HG03175 (cell line): ENCODE measurements around the gene NAPSA.
"Not testable (repeated sequence)": the region's sequence is repeated elsewhere in the genome, so short reads cannot be mapped to it uniquely, and the experiment has no call there.

Experiments
- ATAC-seq: cut with Tn5 transposase; IDR thresholded peaks from one replicate; pipeline ENCODE4 v1.9.1; 2021; ENCODE audit warnings: mild to moderate bottlenecking, moderate library complexity; ENCODE audit not compliant: unreplicated experiment

The NAPSA gene

DNA sequence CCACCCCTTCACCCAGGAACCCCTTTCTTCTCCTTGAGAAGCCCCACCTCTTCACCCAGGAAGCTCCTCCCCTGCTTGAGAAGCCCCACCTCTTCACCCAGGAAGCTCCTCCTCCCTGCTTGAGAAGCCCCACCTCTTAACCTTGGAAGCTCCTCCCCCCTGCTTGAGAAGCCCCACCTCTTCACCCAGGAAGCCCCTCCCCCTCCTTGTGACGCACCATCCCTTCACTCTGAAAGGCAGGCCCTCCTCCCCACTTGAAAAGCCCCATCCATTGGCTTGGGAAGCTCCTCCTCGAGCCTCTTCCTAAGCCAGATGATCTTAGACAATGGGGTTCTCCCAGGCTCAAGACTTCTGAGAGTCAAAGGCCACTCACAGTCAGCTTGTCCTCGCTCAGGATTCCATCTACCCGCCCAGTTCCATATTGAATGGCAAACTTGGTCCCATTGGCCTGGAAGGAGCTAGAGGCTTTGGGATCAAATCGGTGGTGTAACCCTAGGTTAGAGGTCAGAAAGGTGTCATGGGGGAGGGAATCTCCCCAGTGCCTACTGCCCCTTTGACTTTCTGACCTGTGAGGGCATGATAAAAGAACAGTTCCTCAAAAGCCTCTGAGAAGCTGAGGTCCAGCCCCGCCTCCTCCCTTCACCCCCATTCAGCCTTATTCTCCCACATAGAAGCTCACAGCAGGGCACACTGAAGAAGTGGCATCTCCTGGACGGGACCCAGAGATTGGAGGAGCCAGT is 4.0 kb downstream of the NAPSA start:
- ATAC-seq: no peak

DNA sequence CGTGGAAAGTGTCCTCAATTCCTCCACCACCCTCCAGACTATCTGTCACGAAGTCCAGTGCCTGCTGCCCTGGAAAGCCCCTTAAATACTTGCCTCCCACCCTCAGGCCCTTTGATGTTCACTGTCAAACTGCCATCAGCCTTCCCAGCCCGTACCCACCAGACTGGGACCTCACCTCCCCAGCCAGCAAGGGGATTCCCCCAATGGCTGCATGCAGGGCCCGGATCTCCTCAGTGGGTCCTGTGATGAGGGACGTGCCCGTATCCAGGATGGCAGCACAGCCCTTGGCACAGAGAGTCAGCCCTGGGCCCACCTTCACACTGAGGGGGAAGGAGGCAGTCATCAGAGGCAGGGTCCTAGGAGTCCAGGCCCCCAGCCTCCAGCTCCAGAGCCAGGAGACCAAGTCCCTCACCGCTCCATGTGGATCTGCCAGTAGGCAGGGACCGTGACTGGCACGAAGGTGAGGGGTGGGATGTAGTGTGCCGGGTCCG is 6.1 kb downstream of the NAPSA start:
- ATAC-seq: no peak

DNA sequence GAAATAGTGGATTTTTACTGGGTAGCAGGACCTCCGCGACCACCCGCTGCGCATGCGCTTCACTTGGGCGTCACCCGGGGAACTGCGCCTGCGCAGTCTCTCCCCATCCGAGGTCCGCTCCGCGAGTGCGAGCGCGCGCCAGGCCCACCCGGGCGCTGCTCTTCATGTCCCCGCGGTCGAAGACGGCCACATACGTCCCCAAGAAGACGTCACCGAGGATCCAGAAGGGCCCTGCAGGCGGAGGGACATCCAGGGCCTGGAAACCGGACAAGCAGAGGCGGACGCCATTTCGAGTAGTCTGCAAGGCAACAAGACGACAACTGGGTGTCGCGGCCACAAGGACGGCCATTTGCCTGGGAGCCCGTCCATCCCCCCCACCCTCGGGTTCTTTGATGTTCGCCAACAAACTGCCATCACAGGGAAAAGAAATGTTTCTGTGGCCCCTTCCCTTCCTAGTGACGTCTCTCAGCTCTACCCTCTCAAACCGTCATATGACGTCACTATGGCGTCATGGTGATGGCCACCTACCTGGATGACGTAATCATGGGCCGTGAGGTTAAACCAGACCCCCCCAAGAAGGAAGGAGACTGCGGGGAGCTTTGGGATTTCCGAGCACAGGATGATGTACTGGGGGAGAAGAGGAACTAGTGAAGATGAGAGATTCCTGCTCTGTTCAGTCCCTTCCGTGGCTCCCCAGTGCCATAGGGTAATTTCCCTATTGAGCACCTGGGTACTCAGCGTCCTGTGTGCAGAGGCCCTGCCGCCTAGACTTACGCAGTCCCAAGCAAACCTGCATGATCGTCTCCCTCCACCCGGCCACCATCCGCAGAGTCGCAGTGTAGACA is 6.7 kb downstream of the NAPSA start:
- no peak for ATAC-seq

DNA sequence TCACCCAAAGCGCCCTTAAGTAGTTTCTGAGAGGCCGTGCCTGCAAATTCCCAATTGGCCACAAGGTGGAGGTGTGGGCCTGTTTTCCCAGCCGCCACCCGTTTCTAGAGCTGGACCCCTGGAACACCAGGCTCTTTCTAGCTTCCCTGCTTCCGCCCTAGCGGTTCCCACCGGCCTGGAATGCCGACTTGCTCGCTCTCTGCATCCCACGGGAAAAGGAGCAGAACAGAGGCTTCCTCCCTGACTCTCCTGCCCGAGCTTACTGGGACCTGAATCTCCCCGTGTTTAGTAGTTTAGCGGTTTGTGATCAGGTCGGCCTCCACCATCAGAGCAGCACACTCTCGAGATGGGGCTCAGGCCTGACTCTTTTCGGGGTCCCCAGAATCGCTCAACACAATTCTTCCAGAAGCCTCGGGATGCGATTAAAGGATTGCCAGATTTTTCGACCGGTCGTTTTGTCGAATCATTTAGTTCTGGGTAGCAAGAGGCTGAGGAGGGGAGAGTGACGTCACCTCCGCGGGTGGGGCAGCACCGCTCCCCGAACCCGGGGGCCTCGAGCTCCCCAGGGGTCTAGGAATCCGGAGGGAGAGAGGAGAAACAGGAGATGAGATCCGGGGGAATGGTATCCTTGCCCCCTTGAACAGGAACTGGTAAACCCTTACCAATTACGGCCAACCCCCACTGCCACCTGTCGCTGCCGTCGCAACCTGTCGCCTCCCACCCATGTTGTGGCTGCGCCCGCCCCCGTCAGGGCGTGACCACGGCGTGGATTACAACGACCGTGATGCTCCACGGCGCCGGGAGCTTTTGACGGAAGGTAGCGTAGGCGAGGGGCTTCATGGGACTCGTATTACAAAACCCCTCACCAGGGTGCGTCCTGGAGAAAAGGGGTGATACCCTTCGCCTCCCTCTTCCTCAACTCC is 8.0 kb downstream of the NAPSA start:
- ATAC-seq: peak; percentile 61

DNA sequence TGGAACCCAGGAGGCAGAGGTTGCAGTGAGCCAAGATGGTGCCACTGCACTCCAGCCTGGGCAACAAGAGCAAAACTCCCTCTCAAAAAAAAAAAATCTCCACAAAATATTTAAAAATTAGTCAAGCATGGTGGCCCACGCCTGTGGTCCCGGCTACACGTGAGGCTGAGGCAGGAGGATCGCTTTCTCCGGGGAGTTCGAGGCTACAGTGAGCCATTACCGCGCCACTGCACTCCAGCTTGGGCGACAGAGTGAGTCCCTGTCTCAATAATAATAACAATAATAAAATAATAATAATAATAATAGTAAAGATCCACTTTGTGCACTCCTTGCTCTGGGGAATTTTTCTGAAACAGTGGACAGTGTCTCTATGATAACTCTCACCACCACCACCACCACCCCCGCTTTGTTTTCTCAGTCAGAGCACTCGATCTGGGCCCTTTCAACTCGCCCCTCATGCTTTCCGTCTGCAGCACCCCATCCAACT is 8.7 kb downstream of the NAPSA start:
- ATAC-seq: no peak

DNA sequence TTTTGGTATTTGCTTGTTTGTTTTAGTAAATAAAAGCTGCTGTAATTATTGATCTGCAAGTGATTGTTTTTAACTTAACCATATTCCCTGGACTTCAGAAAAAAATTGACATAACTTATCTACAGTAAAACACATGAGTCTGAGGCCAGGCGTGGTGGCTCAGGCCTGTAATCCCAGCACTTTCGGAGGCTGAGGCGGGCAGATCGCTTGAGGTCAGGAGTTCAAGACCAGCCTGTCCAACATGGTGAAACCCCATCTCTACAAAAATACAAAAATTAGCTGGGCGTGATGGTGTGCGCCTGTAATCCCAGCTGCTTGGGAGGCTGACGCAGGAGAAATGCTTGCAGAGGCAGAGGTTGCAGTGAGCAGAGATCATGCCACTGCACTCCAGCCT is 12.0 kb downstream of the NAPSA start:
- ATAC-seq: not testable (repeated sequence)

DNA sequence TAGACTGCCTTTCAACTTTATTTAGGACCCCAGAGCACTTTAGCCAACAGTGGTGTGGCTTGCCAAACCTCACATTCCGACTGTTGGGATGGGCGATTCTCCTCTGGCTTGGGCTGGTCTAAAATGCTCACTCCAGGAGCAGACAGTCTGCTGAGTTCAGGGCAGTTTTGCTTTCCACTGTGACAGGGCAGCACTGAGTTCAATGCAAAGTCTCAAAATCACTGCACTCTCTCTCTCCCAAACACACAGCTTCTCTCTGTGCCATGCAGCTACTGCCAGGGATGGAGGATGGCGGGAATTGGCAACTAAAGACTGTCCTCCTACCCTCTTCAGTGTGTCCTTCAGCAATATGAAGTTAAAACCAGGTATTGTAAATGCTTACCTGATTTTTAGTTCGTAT is 13.2 kb downstream of the NAPSA start:
- ATAC-seq: no peak

DNA sequence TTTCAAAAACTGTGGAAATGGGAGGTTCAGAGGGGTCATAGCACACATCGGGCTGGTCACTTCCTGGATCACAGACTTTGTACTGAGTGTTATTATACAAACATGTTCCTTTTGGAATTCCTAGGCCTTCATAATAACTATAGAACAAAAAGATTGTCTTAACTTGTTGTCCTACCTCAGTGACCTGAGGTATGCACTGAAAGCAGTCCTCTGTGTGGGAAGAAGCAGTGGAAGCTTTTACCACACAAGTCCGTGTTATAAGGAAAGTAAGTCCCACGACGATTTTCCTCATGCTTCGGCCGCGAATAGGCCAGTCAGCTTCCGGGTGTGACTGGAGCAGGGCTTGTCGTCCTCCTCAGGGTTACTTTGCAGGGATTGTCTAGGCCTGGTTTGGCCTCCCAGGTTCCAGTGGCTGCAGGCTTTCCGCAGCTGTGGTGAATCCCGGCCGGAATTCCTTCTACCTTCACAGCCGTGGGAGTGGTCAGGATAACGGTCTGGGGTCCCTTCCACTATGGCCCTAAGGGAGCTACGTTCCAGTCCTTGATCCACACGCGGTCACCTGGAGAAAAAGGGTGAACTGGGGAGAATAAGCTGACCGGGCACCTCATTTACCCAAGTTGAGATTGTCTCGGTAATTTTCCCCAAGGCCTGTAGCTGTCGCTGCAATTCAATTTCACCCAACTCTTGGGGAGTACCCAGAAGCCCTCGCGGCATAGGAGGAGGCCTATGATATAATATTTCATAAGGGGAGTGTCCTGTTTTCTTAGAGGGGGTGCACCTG is 16.0 kb downstream of the NAPSA start:
- ATAC-seq: no peak

DNA sequence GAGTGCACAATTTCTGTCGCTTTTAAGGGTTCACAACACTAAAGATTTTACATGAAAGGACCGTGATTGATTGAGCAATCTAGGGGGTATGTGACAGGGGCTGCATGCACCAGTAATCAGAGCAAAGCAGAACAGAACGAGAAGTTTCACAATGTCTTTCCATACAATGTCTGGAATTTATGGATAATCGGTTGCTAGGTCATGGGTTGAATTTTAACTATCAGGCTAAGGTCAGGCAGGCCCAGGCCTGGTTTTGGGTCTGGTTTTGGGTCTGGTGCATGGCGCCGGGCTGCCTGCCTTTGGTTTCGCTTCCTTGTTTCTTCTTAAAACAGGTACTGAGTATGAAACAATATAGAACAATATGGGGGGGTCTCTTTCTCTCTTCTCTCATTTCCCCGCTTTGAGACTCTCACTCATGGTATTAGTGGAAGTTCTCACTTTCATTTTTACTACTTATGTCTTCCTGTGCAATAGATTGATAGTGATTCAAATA is 18.3 kb downstream of the NAPSA start:
- peak; percentile 47 for ATAC-seq

DNA sequence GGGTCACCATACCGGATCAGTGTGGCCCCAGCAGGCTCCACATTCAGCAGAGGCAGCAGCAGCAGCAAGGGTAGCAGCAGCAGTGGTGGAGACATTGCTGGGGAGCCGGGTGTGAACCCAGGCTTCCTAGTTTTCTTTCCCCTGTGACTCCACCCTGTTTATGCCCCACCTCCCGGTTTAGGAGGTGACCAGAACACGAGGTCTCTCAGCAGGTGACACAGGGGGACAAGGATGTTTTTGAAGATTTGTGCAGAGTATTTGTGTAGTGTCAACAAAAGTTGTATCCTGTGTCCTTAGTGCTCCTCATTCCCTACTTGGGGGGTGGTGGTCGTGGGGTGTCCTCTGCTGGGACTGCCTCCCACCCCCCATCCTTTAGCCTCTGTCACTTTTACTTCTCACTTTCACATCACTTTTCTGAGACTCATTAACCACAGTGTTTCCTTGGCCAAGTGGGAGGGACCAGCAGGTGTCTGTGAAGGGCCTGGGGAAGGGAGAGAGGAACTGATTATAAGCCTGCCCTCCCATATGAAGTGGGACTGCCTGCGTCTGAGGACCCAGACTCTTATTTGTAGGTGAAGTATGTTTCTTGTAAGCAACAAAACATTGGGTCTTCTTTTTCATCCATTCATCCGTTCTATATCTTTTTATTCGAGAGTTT is 20.6 kb downstream of the NAPSA start:
- ATAC-seq: peak; percentile 52

DNA sequence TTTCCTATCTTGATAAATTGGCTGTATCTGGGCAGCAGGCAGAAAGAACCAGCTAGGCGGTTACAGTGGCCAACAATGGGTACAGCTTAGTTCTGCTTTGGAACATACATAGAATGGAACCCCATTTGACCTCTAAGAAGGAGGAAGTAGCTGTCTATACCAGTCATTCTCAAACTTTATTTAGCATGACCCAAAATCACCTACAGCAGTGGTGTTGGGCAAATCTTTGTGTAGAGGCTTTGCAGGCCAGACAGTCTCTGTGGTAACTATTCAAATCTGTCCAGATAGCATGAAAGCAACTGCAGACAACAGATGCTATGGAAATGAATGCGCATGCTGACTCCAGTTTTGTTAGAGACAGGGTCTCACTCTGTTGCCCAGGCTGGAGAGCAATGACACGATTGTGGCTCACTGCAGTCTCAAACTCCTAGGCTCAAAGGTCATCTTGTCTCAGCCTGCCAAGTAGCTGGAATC is 24.3 kb downstream of the NAPSA start:
- peak; percentile 47 for ATAC-seq

DNA sequence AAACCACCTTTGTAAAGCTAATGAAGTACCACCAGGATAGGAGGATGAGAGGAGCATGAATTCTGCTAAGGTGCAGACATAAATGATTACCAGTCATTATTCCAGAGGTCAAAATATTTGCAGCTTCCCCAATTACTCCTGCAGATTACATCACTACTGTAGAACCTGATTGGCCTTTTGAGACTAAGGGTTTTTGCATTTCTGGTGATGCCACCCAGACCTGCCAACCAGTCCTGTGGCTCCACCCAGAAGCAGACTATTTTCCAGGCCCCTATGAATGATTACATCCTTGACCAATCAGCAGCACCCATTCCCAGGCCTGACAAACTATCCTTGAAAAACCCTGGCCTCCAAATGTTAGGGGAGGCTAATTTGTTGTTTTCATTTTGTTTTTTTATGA is 25.1 kb downstream of the NAPSA start:
- ATAC-seq: no peak

DNA sequence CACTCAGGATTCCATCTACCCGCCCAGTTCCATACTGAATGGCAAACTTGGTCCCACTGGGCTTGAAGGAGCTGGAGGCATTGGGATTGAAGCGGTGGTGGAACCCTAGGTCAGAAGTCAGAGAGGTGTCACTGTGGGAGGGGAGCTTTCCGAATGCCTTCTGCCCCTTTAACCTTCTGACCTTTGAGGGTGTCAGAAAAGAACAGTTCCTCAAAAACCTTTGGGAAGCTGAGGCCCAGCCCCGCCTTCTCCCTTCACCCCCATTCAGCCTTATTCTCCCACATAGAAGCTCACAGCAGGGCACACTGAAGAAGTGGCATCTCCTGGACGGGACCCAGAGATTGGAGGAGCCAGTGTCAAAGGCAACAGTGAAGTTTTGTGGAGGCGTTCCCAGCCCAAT is 28.4 kb downstream of the NAPSA start:
- ATAC-seq: not testable (repeated sequence)

DNA sequence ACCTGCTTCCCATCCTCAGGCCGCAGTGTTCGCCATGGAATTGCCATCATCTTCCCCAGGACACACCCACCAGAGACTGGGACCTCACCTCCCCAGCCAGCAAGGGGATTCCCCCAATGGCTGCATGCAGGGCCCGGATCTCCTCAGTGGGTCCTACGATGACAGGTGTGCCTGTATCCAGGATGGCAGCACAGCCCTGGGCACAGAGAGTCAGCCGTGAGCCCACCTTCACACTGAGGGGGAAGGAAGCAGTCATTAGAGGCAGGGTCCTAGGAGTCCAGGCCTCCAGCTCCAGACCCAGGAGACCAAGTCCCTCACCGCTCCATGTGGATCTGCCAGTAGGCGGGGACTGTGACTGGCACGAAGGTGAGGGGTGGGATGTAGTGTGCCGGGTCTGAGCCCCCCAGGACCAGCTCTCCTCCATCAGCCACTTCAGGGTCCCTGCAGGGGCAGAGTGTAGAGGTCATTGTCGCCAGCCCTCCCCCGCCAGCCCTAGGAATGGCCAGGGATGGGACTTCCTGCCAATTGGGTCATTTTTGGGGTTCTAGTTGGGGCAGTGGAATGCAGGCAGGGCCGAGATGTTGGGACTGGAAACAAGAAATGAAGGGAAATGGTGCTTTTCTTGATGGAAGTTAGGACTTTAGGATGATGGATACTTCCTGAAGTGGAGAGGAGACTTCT is 30.6 kb downstream of the NAPSA start:
- no peak for ATAC-seq

DNA sequence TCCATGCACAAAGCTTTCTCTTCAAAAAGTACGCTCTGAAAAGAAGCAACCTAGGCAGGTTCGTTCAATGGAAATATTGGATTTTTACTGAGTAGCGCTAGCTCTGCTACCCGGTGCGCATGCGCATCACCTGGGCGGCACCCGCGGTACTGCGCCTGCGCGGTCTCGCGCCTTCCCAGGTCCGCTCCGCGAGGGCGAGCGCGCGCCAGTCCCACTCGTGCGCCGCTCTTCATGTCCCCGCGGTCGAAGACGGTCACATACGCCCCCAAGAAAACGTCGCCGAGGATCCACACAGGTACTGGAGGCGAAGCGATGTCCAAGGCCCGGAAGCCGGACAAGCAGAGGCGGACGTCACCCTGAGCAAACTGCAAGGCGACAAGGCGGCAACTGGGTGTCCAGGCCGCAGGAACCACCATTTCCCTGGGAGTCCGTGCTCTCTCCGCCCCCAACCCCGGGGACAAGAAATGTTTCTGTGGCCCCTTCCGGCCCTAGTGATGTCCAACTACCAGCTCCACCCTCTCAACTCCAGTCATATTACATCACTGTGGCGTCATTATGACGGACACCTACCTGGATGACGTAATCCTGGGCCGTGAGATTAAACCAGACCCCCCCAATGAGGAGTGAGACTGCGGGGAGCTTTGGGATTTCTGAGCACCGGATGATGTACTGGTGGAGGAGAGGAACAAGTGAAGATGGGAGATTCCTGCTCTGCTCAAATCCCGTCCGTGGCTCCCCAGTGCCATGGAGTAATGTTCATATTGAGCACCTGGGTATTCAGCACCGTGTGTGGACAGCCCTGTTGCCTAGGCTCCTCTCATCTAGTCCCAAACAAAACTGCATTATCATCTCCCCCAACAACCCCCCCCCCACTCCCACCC is 31.5 kb downstream of the NAPSA start:
- peak; percentile 21 for ATAC-seq

DNA sequence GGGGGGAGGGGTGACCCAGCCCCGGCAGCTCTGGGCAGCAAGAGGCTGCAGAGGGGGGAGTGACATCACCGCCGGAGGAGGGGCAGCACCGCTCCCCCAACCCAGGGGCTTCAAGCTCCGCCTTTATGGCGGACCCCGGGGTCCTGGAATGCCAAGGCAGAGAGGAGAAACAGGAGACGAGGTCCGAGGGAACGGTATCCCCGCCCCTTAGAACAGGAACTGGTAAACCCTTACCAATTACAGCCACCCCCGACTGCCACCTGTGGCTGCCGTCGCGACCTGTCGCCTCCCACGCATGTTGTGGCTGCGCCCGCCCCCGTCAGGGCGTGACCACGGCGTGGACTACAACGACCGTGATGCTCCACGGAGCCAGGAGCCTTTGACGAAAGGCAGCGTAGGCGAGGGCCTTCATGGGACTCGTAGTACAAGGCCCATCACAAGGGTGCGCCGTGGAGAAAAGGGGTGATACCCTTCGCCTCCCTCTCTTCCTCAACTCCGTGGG is 32.2 kb downstream of the NAPSA start:
- peak; percentile 42 for ATAC-seq

DNA sequence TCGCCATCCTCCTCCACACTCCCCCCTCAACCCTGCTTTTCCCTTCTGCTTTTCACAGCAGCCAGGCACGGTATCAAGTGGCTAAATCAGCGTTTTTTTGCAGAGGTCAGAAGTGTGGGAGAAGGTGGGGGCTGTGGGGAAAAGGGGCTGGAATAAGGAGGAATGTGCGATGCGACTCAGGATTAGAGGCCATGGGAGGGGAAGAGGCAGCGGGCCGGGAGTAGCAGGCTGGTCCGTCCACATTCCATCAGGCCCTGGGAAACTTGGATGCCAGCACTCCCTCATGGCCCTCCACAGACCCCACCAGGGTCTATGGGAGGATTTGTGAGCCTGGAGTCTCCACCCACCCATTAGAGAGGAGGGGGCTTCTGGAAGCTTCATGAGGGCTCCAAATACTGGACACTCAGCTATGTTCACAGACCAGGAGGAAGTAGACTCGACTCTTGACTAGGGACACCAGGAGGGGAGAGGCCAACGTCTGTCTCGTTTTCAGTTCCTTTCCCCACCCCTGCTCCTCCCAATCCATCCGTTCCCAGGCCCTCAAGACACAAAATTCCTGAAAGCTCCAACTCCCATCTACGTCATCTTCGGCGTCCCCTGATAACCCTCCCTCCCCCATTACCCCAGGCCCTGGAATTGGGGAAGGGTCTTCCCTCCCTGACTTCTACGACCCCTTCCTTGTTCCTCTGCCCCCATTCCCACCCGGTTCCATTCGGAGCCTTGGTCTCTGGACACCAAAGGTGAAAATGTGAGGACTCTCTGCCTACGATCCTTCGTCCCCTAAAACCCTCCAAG is 33.0 kb downstream of the NAPSA start:
- ATAC-seq: no peak
